HCT116 (cell line): ENCODE data around the gene TRAF2. TPM values are rescaled to one million over a fixed set of nuclear protein-coding genes. Genes with fewer than 3 reads are reported as not detected.
A peak's percentile ranks its signal among the peaks of the same experiment; 100 is the strongest.

Experiments
- ATAC-seq: fragments of 200-7000 bp; cut with Tn5 transposase; 2 replicates; pipeline ENCODE4 v1.9.1; 2020; ENCODE audit warnings: mild to moderate bottlenecking, moderate library complexity
- BruUV-seq: library from RNA; stranded (reverse); fragments of 400-500 nt; replicated peaks from 2 replicates; lab custom pipeline; 2021; lab: Mats Ljungman, UMichigan
- CTCF ChIA-PET: fragments of 300-600 bp; sonication (Branson Sonifier 250); formaldehyde crosslinking; loops from one replicate; lab custom pipeline; 2021; ENCODE audit warnings: antibody characterized with exemption; lab: Charles Lee
- POLR2A ChIA-PET: fragments of 300-600, 350-600 bp; sonication (Branson Sonifier 250); formaldehyde crosslinking; loops from one replicate; lab custom pipeline; 2021; ENCODE audit warnings: antibody characterized with exemption; lab: Charles Lee
- RAD21 ChIA-PET, 2 experiments: fragments of 300-600 bp; sonication (Branson Sonifier 250); formaldehyde crosslinking; loops; one replicate each; lab custom pipeline; 2023; ENCODE audit warnings: low total read pairs in 2 of 2; ENCODE audit not compliant: uncharacterized antibody in 2 of 2, unreplicated experiment in 2 of 2, low non-redundant PET in 1 of 2; lab: Charles Lee
- DNase-seq: peaks from one replicate; pipeline ENCODE4 v3.0.0-alpha.2; 2010; ENCODE audit warnings: low read depth, low spot score
- H2AFZ ChIP-seq: fragments of 200-600 bp; shearing (Covaris generic), sonication (generic); 2 replicates; pipeline ENCODE4 v1.6.1; 2017; ENCODE audit warnings: low read depth, mixed run types, mixed read lengths, antibody characterized with exemption, low read length; ENCODE audit not compliant: poor library complexity, severe bottlenecking
- H3K27ac ChIP-seq: 2 replicates; pipeline ENCODE4 v1.5.1; 2012; ENCODE audit warnings: low read depth, low read length
- H3K27me3 ChIP-seq: fragments of 200-600 bp; sonication (generic); 2 replicates; pipeline ENCODE4 v1.6.1; 2016; ENCODE audit warnings: mixed run types, low read length, mixed read lengths; ENCODE audit not compliant: insufficient read depth
- H3K36me3 ChIP-seq, 2 experiments: fragments of 200-500 bp in 1 of 2; fragments of 200-600 bp in 1 of 2; sonication (Bioruptor generic) in 1 of 2; sonication (generic) in 1 of 2; 2 replicates each; pipeline versions ENCODE4 v1.5.1 to v1.6.1; 2014 to 2016; ENCODE audit warnings: low read length in 2 of 2, inconsistent platforms in 1 of 2, mixed read lengths in 1 of 2, mixed run types in 1 of 2; ENCODE audit not compliant: insufficient read depth in 2 of 2, control insufficient read depth in 1 of 2
- H3K4me1 ChIP-seq, 2 experiments: fragments of 200-600 bp in 1 of 2; sonication (generic) in 1 of 2; 2 replicates each; pipeline versions ENCODE4 v1.5.1 to v1.6.1; 2012 to 2017; ENCODE audit warnings: low read length in 2 of 2, inconsistent platforms in 1 of 2, mild to moderate bottlenecking in 1 of 2, mixed read lengths in 1 of 2, mixed run types in 1 of 2, moderate library complexity in 1 of 2; ENCODE audit not compliant: insufficient read depth in 2 of 2, control insufficient read depth in 1 of 2
- H3K4me2 ChIP-seq: fragments of 200-600 bp; sonication (generic); 2 replicates; pipeline ENCODE4 v1.6.1; 2017; ENCODE audit warnings: mixed run types, low read length, mixed read lengths
- H3K4me3 ChIP-seq, 2 experiments: fragments of 200-600 bp in 1 of 2; sonication (generic) in 1 of 2; replicated peaks in 1 of 2; 2 replicates each; pipeline ENCODE4 v1.5.1; 2011 to 2016; ENCODE audit warnings: low read length in 2 of 2, control low read depth in 1 of 2, low read depth in 1 of 2, mild to moderate bottlenecking in 1 of 2, mixed read lengths in 1 of 2, mixed run types in 1 of 2
- H3K79me2 ChIP-seq: fragments of 200-600 bp; sonication (generic); 2 replicates; pipeline ENCODE4 v1.6.1; 2017; ENCODE audit warnings: mild to moderate bottlenecking, mixed run types, low read length, moderate library complexity, mixed read lengths; ENCODE audit not compliant: insufficient read depth
- H3K9ac ChIP-seq: fragments of 200-600 bp; sonication (generic); 2 replicates; pipeline ENCODE4 v1.6.1; 2016; ENCODE audit warnings: low read length, mixed read lengths
- H3K9me2 ChIP-seq: fragments of 200-600 bp; sonication (generic), shearing (Covaris generic); 2 replicates; pipeline ENCODE4 v1.6.1; 2017; ENCODE audit warnings: mixed run types, mild to moderate bottlenecking, moderate library complexity; ENCODE audit not compliant: insufficient read depth
- H3K9me3 ChIP-seq, 2 experiments: fragments of 200-500 bp in 1 of 2; fragments of 200-600 bp in 1 of 2; sonication (Bioruptor generic) in 1 of 2; sonication (generic) in 1 of 2; 2 replicates each; pipeline ENCODE4 v1.6.1; 2014 to 2017; ENCODE audit warnings: low read length in 2 of 2, mixed read lengths in 2 of 2, inconsistent platforms in 1 of 2, low read depth in 1 of 2, mild to moderate bottlenecking in 1 of 2, mixed run types in 1 of 2, moderate library complexity in 1 of 2; ENCODE audit not compliant: control insufficient read depth in 1 of 2, insufficient read depth in 1 of 2
- H4K20me1 ChIP-seq: fragments of 200-600 bp; sonication (generic), shearing (Covaris generic); 2 replicates; pipeline ENCODE4 v1.6.1; 2017; ENCODE audit warnings: mixed run types, mild to moderate bottlenecking, moderate library complexity; ENCODE audit not compliant: insufficient read depth
- ATF3 ChIP-seq: IDR thresholded peaks from 2 replicates; pipeline ENCODE4 v1.6.1; 2012
- CEBPB ChIP-seq: IDR thresholded peaks from 2 replicates; pipeline ENCODE4 v1.6.1; 2012; ENCODE audit warnings: low read depth
- EGR1 ChIP-seq: IDR thresholded peaks from 2 replicates; pipeline ENCODE4 v1.6.1; 2012; ENCODE audit warnings: low read depth
- ELF1 ChIP-seq: IDR thresholded peaks from 2 replicates; pipeline ENCODE4 v1.6.1; 2012; ENCODE audit warnings: low read depth, borderline replicate concordance
- EZH2 ChIP-seq: fragments of 200-600 bp; sonication (generic); IDR thresholded peaks from 2 replicates; pipeline ENCODE4 v1.6.1; 2017; ENCODE audit warnings: antibody characterized with exemption, mixed run types
- FOSL1 ChIP-seq: IDR thresholded peaks from 2 replicates; pipeline ENCODE4 v1.6.1; 2012; ENCODE audit warnings: low read depth
- JUND ChIP-seq: IDR thresholded peaks from 2 replicates; pipeline ENCODE4 v1.6.1; 2012
- MAX ChIP-seq: IDR thresholded peaks from 2 replicates; pipeline ENCODE4 v1.6.1; 2012
- POLR2AphosphoS5 ChIP-seq: IDR thresholded peaks from 2 replicates; pipeline ENCODE4 v1.6.1; 2011; ENCODE audit warnings: mild to moderate bottlenecking, low read depth, low read length, moderate library complexity
- SIN3A ChIP-seq: IDR thresholded peaks from 2 replicates; pipeline ENCODE4 v1.6.1; 2012; ENCODE audit warnings: low read depth
- SP1 ChIP-seq: IDR thresholded peaks from 2 replicates; pipeline ENCODE4 v1.6.1; 2012; ENCODE audit warnings: low read depth
- YY1 ChIP-seq: IDR thresholded peaks from 2 replicates; pipeline ENCODE4 v1.6.1; 2011; ENCODE audit warnings: low read length, low read depth, moderate library complexity, mild to moderate bottlenecking; ENCODE audit not compliant: insufficient replicate concordance; ENCODE audit errors: extremely low read depth
- ZFX ChIP-seq: fragments of 450-650 bp; IDR thresholded peaks from 2 replicates; pipeline ENCODE4 v1.6.1; 2017
- ZNF274 ChIP-seq: fragments of 200-500 bp; sonication (Bioruptor generic); IDR thresholded peaks from 2 replicates; pipeline ENCODE4 v1.6.1; 2014; ENCODE audit warnings: mild to moderate bottlenecking, low read depth, low read length, inconsistent platforms
- intact Hi-C: fragments of 100-400 bp; cut with micrococcal nuclease; formaldehyde crosslinking; loops from 2 replicates; pipeline ENCODE4 v1.10.0; 2022
- total RNA-seq: library from RNA; stranded (reverse); gene quantifications from one replicate; pipeline ENCODE4 v1.2.1, GENCODE V29; 2021; ENCODE audit not compliant: unreplicated experiment

TRAF2 gene
- total RNA-seq, 1 experiment from 2014 or later, result 28.4 TPM

- TF ChIP-seq ZNF274, result no peak
- no peak for TF ChIP-seq ELF1
- no peak for TF ChIP-seq JUND
- TF ChIP-seq EGR1, result no peak
- TF ChIP-seq FOSL1, result no peak
- TF ChIP-seq POLR2AphosphoS5, result no peak
- TF ChIP-seq EZH2, result no peak
- TF ChIP-seq SIN3A, result no peak
- TF ChIP-seq ATF3, result no peak
- TF ChIP-seq MAX, result no peak
- no peaks in the 10 kb centered on the region for H4K20me1 ChIP-seq
- peak; percentile 48 for ATAC-seq
- no peaks in the 10 kb centered on the region for H3K9me2 ChIP-seq
- RAD21 ChIA-PET, result no interaction called here
- H3K4me3 ChIP-seq, result no peak overlapping the region
- CTCF ChIA-PET, result no interaction called here
- H3K9ac ChIP-seq, result no peak overlapping the region
- no peak overlapping the region for H3K27ac ChIP-seq
- intact Hi-C loops, result no loop called here
- H2AFZ ChIP-seq, result no peak overlapping the region
- no peaks in the 10 kb centered on the region for H3K9me3 ChIP-seq
- no peaks in the 10 kb centered on the region; the same call in 1 of the 2 replicates for H3K79me2 ChIP-seq
- no peak for DNase-seq
- H3K4me1 ChIP-seq, result peaks cover 19 to 32% of the 10 kb centered on the region in 2 experiments
- no peak overlapping the region for H3K4me2 ChIP-seq
- no TSS peak for BruUV-seq
- H3K27me3 ChIP-seq, result no peaks in the 10 kb centered on the region
- H3K36me3 ChIP-seq, result no peaks in the 10 kb centered on the region
- POLR2A ChIA-PET, result no interaction called here
Observed at GRCh38 chr9:136880651-136881050, 5.7 kb upstream of the TRAF2 start.

- ChIA-PET RAD21 (no interaction called here), POLR2A (interaction anchor here (1.0 kb wide), 1 partner anchor 16 kb away, joined by 4 read pairs; the partner anchor contains the start of gene EDF1), CTCF (interaction anchor here (1.8 kb wide), 1 partner anchor 40 kb away, joined by 4 read pairs; the partner anchor contains the start of gene AJM1)
- H3K9me3 ChIP-seq, result no peaks in the 10 kb centered on the region
- peak overlapping the region; percentile 66; the same call in 1 of the 2 replicates for H3K4me2 ChIP-seq
- no peak for TF ChIP-seq CEBPB
- TF ChIP-seq ZFX, result no peak
- TF ChIP-seq YY1, result no peak
- TF ChIP-seq SP1, result no peak
- ATAC-seq, result no peak
- H3K79me2 ChIP-seq, result peaks cover 1% of the 10 kb centered on the region; the same call in 1 of the 2 replicates
- DNase-seq, result no peak
- H2AFZ ChIP-seq, result no peak overlapping the region
- H3K27ac ChIP-seq, result no peak overlapping the region; the same call in 1 of the 2 replicates
- BruUV-seq, result no TSS peak
- no peaks in the 10 kb centered on the region for H3K9me2 ChIP-seq
- intact Hi-C loops, result no loop called here
- peaks cover 19 to 32% of the 10 kb centered on the region in 2 experiments for H3K4me1 ChIP-seq
- no peak overlapping the region for H3K4me3 ChIP-seq
- H3K9ac ChIP-seq, result no peak overlapping the region
- no peaks in the 10 kb centered on the region for H4K20me1 ChIP-seq
- H3K36me3 ChIP-seq, result no peaks in the 10 kb centered on the region
- H3K27me3 ChIP-seq, result no peaks in the 10 kb centered on the region
Observed at GRCh38 chr9:136881691-136882108, 4.6 kb upstream of the TRAF2 start.
